Neural progenitor cell (in vitro differentiated cells): ENCODE results near the gene NTM. TPM values are rescaled to one million over a fixed set of nuclear protein-coding genes. Genes with fewer than 3 reads are reported as not detected.

Experiments used
- DNase-seq: peaks from one replicate; pipeline ENCODE4 v3.0.0-alpha.2; 2016; ENCODE audit warnings: low spot score
- H2AFZ ChIP-seq: fragments of 200-600 bp; sonication (generic); replicated peaks from 2 replicates; pipeline ENCODE4 v1.6.1; 2016; ENCODE audit warnings: antibody characterized with exemption
- H3F3A ChIP-seq: fragments of 200-600 bp; sonication (generic); 2 replicates; pipeline ENCODE4 v1.6.1; 2016; ENCODE audit warnings: antibody characterized with exemption, low read depth
- H3K27ac ChIP-seq: fragments of 200-600 bp; sonication (generic); 2 replicates; pipeline ENCODE4 v1.5.1; 2016; ENCODE audit warnings: mild to moderate bottlenecking
- H3K27me3 ChIP-seq: fragments of 200-600 bp; sonication (generic); 2 replicates; pipeline ENCODE4 v1.6.1; 2016; ENCODE audit warnings: mild to moderate bottlenecking, moderate library complexity
- H3K36me3 ChIP-seq: fragments of 200-600 bp; sonication (generic); 2 replicates; pipeline ENCODE4 v1.5.1; 2016
- H3K4me1 ChIP-seq: fragments of 200-600 bp; sonication (generic); 2 replicates; pipeline ENCODE4 v1.6.1; 2016; ENCODE audit warnings: mixed run types
- H3K4me2 ChIP-seq: fragments of 200-600 bp; sonication (generic); 2 replicates; pipeline ENCODE4 v1.6.1; 2016
- H3K4me3 ChIP-seq: fragments of 200-600 bp; sonication (generic); 2 replicates; pipeline ENCODE4 v1.5.1; 2016
- H3K79me2 ChIP-seq: fragments of 200-600 bp; sonication (generic); 2 replicates; pipeline ENCODE4 v1.6.1; 2016; ENCODE audit warnings: low read depth
- H3K9ac ChIP-seq: fragments of 200-600 bp; sonication (generic); 2 replicates; pipeline ENCODE4 v1.6.1; 2016
- H3K9me3 ChIP-seq: fragments of 200-600 bp; sonication (generic); 2 replicates; pipeline ENCODE4 v1.5.1; 2016; ENCODE audit warnings: low read depth
- H4K20me1 ChIP-seq: fragments of 200-600 bp; sonication (generic); 2 replicates; pipeline ENCODE4 v1.6.1; 2016; ENCODE audit warnings: low read depth
- H3K27ac Mint-ChIP-seq: 3 replicates; pipeline ENCODE4 v1.8.0; 2021; ENCODE audit warnings: mixed read lengths
- H3K27me3 Mint-ChIP-seq: 2 replicates; pipeline ENCODE4 v1.8.0; 2022; ENCODE audit warnings: low read depth, mild to moderate bottlenecking, inconsistent platforms, moderate library complexity, mixed read lengths; ENCODE audit not compliant: insufficient read depth
- H3K36me3 Mint-ChIP-seq: 3 replicates; pipeline ENCODE4 v1.8.0; 2021; ENCODE audit warnings: mixed read lengths
- H3K4me1 Mint-ChIP-seq: 3 replicates; pipeline ENCODE4 v1.8.0; 2021; ENCODE audit warnings: mixed read lengths
- H3K4me3 Mint-ChIP-seq: 3 replicates; pipeline ENCODE4 v1.8.0; 2021; ENCODE audit warnings: mild to moderate bottlenecking, moderate library complexity, mixed read lengths
- H3K9me3 Mint-ChIP-seq: 3 replicates; pipeline ENCODE4 v1.8.0; 2020; ENCODE audit warnings: mixed read lengths
- EZH2 ChIP-seq: fragments of 200-600 bp; sonication (generic); IDR thresholded peaks from 2 replicates; pipeline ENCODE4 v1.6.1; 2017; ENCODE audit warnings: antibody characterized with exemption, mild to moderate bottlenecking, moderate library complexity
- EZH2phosphoT487 ChIP-seq: fragments of 200-600 bp; sonication (generic); IDR thresholded peaks from 2 replicates; pipeline ENCODE4 v1.6.1; 2017; ENCODE audit warnings: antibody characterized with exemption
- total RNA-seq: library from RNA; depleted of rRNA; stranded (reverse); fragments of >200 nt; gene quantifications from 2 replicates; pipeline ENCODE4 v1.2.3, GENCODE V29; 2015; ENCODE audit warnings: low replicate concordance
- TF ChIP-seq, protein P1 (sequence below): fragments of 200-600 bp; sonication (generic); IDR thresholded peaks from 2 replicates; pipeline ENCODE4 v1.5.1; 2017; ENCODE audit warnings: antibody characterized with exemption, mild to moderate bottlenecking

Gene NTM
- total RNA-seq, 1 donor from 2014 or later: 4.3 TPM

DNA sequence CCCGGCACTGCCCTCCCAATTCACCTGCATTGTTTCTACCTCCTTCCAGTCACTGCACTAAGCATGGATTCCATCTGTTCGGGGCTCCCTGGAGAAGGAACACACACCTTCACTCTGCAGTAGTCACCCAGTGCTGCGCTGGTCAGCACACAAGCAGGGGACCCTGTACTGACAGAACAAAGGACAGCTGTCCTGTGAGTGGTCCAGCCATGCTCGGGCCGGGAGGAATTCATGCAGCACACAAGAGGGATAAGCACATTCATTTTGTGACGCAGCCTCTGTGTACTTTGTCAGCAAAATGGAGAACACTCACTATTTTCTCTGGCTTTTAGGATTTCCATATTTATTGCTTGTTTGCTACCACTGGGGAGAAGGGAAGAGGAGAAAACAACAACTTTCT lies 167.3 kb downstream of the NTM start:
- Histone ChIP-seq H2AFZ (peak overlapping the region; percentile 78), H3K4me1 (peaks cover 34% of the 10 kb centered on the region), H3K27me3 (no peaks in the 10 kb centered on the region), H3F3A (peaks cover 6% of the 10 kb centered on the region), H3K4me3 (no peak overlapping the region), H4K20me1 (no peaks in the 10 kb centered on the region), H3K9me3 (peaks cover 7% of the 10 kb centered on the region), H3K9ac (no peak overlapping the region), H3K4me2 (peak overlapping the region; percentile 22), H3K79me2 (no peaks in the 10 kb centered on the region), H3K36me3 (no peaks in the 10 kb centered on the region), H3K27ac (no peak overlapping the region)
- H3K4me1 Mint-ChIP-seq: peaks cover 41% of the 10 kb centered on the region
- DNase-seq: peak; percentile 25
- no peak overlapping the region for H3K4me3 Mint-ChIP-seq
- no peak overlapping the region for H3K27ac Mint-ChIP-seq
- peaks cover 10% of the 10 kb centered on the region for H3K27me3 Mint-ChIP-seq
- H3K36me3 Mint-ChIP-seq: no peaks in the 10 kb centered on the region
- H3K9me3 Mint-ChIP-seq: peaks cover 17% of the 10 kb centered on the region
- TF ChIP-seq, protein P1, sequence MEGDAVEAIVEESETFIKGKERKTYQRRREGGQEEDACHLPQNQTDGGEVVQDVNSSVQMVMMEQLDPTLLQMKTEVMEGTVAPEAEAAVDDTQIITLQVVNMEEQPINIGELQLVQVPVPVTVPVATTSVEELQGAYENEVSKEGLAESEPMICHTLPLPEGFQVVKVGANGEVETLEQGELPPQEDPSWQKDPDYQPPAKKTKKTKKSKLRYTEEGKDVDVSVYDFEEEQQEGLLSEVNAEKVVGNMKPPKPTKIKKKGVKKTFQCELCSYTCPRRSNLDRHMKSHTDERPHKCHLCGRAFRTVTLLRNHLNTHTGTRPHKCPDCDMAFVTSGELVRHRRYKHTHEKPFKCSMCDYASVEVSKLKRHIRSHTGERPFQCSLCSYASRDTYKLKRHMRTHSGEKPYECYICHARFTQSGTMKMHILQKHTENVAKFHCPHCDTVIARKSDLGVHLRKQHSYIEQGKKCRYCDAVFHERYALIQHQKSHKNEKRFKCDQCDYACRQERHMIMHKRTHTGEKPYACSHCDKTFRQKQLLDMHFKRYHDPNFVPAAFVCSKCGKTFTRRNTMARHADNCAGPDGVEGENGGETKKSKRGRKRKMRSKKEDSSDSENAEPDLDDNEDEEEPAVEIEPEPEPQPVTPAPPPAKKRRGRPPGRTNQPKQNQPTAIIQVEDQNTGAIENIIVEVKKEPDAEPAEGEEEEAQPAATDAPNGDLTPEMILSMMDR: no peak
- no peak for TF ChIP-seq EZH2
- TF ChIP-seq EZH2phosphoT487: no peak

DNA sequence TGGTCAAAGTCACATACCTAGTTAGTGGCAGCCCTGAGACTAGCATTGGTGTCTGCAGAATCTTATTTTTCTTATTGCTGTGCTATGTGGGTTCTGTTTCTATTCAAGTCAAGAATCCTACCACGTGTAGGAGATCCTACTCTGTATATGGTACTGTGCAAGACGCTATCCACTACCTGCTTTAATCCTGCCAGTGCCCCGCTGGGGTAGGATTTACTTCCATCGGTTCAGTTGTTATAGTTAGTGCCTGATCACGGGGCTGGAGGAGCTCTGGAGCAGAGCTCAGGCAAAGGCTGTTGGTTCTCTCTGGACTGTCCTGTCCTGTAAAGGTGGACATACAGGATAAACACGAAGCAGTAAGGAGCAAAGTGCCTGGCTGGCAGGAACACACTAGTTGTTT lies 167.9 kb downstream of the NTM start:
- Histone ChIP-seq H3K4me3 (no peak overlapping the region), H3K4me2 (peak overlapping the region; percentile 22), H3K27me3 (no peaks in the 10 kb centered on the region), H3K9ac (no peak overlapping the region), H3K27ac (no peak overlapping the region), H3F3A (peaks cover 6% of the 10 kb centered on the region), H2AFZ (no peak overlapping the region), H4K20me1 (no peaks in the 10 kb centered on the region), H3K36me3 (no peaks in the 10 kb centered on the region), H3K79me2 (no peaks in the 10 kb centered on the region), H3K9me3 (peaks cover 7% of the 10 kb centered on the region), H3K4me1 (peaks cover 34% of the 10 kb centered on the region)
- no peak for DNase-seq
- Mint-ChIP-seq H3K4me3 (peak overlapping the region; percentile 2), H3K27me3 (peaks cover 10% of the 10 kb centered on the region), H3K27ac (peak overlapping the region; percentile 47), H3K9me3 (peaks cover 17% of the 10 kb centered on the region), H3K36me3 (no peaks in the 10 kb centered on the region), H3K4me1 (peaks cover 41% of the 10 kb centered on the region)
- TF ChIP-seq EZH2phosphoT487: no peak
- TF ChIP-seq, protein P1: no peak
- no peak for TF ChIP-seq EZH2

DNA sequence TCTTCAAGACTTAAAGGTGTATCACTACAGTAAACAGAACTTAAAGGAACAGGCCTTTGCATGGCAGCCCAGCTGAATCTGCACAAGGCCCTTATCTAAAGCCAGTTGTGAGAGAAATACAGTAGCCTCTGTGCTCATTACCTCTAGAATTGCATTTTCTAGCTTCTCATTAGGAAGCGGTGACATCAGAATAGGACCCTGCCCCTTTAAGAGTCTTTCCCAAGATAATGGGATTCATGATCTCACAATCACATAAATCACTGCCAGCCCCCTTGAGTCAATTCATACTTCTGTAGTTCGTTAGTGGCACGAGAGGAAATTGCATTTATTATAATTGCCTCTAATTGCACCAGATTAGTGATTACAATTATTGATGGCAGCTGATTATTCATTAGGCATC lies 170.3 kb downstream of the NTM start:
- H3K9me3 Mint-ChIP-seq: peaks cover 20% of the 10 kb centered on the region
- H3K4me3 Mint-ChIP-seq: no peak overlapping the region
- H3K9me3 ChIP-seq: peaks cover 7% of the 10 kb centered on the region
- H3K27me3 ChIP-seq: no peaks in the 10 kb centered on the region
- H3K27me3 Mint-ChIP-seq: peaks cover 12% of the 10 kb centered on the region
- H2AFZ ChIP-seq: no peak overlapping the region
- no peaks in the 10 kb centered on the region for H3K36me3 ChIP-seq
- H3K36me3 Mint-ChIP-seq: no peaks in the 10 kb centered on the region
- peaks cover 16% of the 10 kb centered on the region for H3K4me1 ChIP-seq
- no peaks in the 10 kb centered on the region for H4K20me1 ChIP-seq
- no peak for DNase-seq
- H3F3A ChIP-seq: peaks cover 3% of the 10 kb centered on the region
- no peak overlapping the region for H3K27ac ChIP-seq
- no peaks in the 10 kb centered on the region for H3K79me2 ChIP-seq
- H3K4me1 Mint-ChIP-seq: peaks cover 22% of the 10 kb centered on the region
- no peak overlapping the region for H3K9ac ChIP-seq
- H3K4me2 ChIP-seq: no peak overlapping the region
- no peak for TF ChIP-seq EZH2
- TF ChIP-seq, protein P1: no peak
- no peak overlapping the region for H3K27ac Mint-ChIP-seq
- no peak overlapping the region for H3K4me3 ChIP-seq
